Measurements from ENCODE around the gene ITGA8. TPM values are rescaled to one million over a fixed set of nuclear protein-coding genes. Genes with fewer than 3 reads are reported as not detected.

Gene ITGA8
- polyA plus RNA-seq: not detected in 2 replicates

GRCh38 chr10:15719899-15720634, at the start of gene ITGA8:
TSS of gene ITGA8 (minus strand) at chr10:15719922. CDS start at chr10:15719771, 151 bp downstream.

Other genes with a start within 250 kb of the ITGA8 start
- 85.8 and 93.5 TPM in 2 replicates for gene MINDY3, start 140.6 kb upstream of the ITGA8 start, polyA plus RNA-seq

All from Purkinje cell (primary cell).